HepG2 (cell line): Measurements from ENCODE around the gene EXOC3. TPM values are rescaled to one million over a fixed set of nuclear protein-coding genes. Genes with fewer than 3 reads are reported as not detected.

Source experiments
- ATAC-seq: fragments of 200-7000 bp; cut with Tn5 transposase; 3 replicates; pipeline ENCODE4 v1.9.1; 2020; ENCODE audit warnings: mild to moderate bottlenecking, moderate library complexity
- BruUV-seq: library from RNA; stranded (reverse); fragments of 400-500 nt; replicated peaks from 2 replicates; lab custom pipeline; 2021; lab: Mats Ljungman, UMichigan
- CTCF ChIA-PET: fragments of 300-600 bp; formaldehyde crosslinking; extraction: SDS; loops from one replicate; lab custom pipeline; 2021; ENCODE audit warnings: low total read pairs, inconsistent platforms, low intra/inter-chr PET ratio; lab: Yijun Ruan, JAX
- POLR2A ChIA-PET: fragments of 350-600 bp; sonication (Branson Sonifier 250); formaldehyde crosslinking; loops from one replicate; lab custom pipeline; 2020; ENCODE audit warnings: antibody characterized with exemption, inconsistent platforms; lab: Yijun Ruan, JAX
- DNase-seq: peaks from one replicate; pipeline ENCODE4 v3.0.0-alpha.2; 2015; ENCODE audit warnings: low spot score
- FAIRE-seq: peaks from 3 replicates; lab custom pipeline; 2011; peaks lifted over from hg19 to GRCh38; lab: Jason Lieb, UNC
- H2AFZ ChIP-seq: one replicate; pipeline ENCODE4 v1.6.1; 2011; ENCODE audit warnings: low read length, inconsistent platforms
- H3K27ac ChIP-seq: fragments of 300-600 bp; 3 replicates; pipeline ENCODE4 v1.8.0; 2011; ENCODE audit warnings: mixed run types, mild to moderate bottlenecking, mixed read lengths, low read length, inconsistent platforms; ENCODE audit not compliant: insufficient read depth; ENCODE audit errors: extremely low read length
- H3K27me3 ChIP-seq, 2 experiments: fragments of 200-600 bp in 1 of 2; 2 replicates in 1 of 2; 3 replicates in 1 of 2; pipeline versions ENCODE4 v1.6.0 to v1.8.0; 2011; ENCODE audit warnings: low read length in 2 of 2, mild to moderate bottlenecking in 2 of 2, moderate library complexity in 2 of 2, inconsistent platforms in 1 of 2; ENCODE audit not compliant: insufficient read depth in 2 of 2, control insufficient read depth in 1 of 2
- H3K36me3 ChIP-seq, 2 experiments: fragments of 200-600 bp in 1 of 2; replicated peaks in 1 of 2; 2 replicates in 1 of 2; 3 replicates in 1 of 2; pipeline versions ENCODE4 v1.5.1 to v1.8.0; 2011; ENCODE audit warnings: low read length in 2 of 2, inconsistent platforms in 1 of 2; ENCODE audit not compliant: insufficient read depth in 2 of 2, control insufficient read depth in 1 of 2
- H3K4me1 ChIP-seq: 2 replicates; pipeline ENCODE4 v1.5.1; 2012; ENCODE audit warnings: low read length, inconsistent platforms; ENCODE audit not compliant: insufficient read depth
- H3K4me2 ChIP-seq: 2 replicates; pipeline ENCODE4 v1.6.0; 2011; ENCODE audit warnings: low read depth, low read length, inconsistent platforms
- H3K4me3 ChIP-seq, 3 experiments: fragments of 200-600 bp in 1 of 3; sonication (generic), shearing (Covaris generic) in 1 of 3; replicated peaks in 1 of 3; 2 replicates each; pipeline ENCODE4 v1.5.1; 2011 to 2016; ENCODE audit warnings: low read length in 3 of 3, inconsistent platforms in 2 of 3, low read depth in 2 of 3, mild to moderate bottlenecking in 2 of 3, control low read depth in 1 of 3, mixed read lengths in 1 of 3; ENCODE audit not compliant: insufficient read depth in 1 of 3
- H3K79me2 ChIP-seq: one replicate; pipeline ENCODE4 v1.6.1; 2011; ENCODE audit warnings: low read length, inconsistent platforms; ENCODE audit not compliant: insufficient read depth
- H3K9ac ChIP-seq: 2 replicates; pipeline ENCODE4 v1.6.0; 2011; ENCODE audit warnings: mild to moderate bottlenecking, low read depth, low read length, inconsistent platforms; ENCODE audit not compliant: insufficient read depth
- H3K9me3 ChIP-seq: 2 replicates; pipeline ENCODE4 v1.5.1; 2012; ENCODE audit warnings: mild to moderate bottlenecking, low read length
- H4K20me1 ChIP-seq: 2 replicates; pipeline ENCODE4 v1.6.0; 2011; ENCODE audit warnings: inconsistent platforms, mild to moderate bottlenecking, low read length, moderate library complexity; ENCODE audit not compliant: insufficient read depth
- ADNP ChIP-seq: sonication (generic); formaldehyde crosslinking; IDR thresholded peaks from 2 replicates; pipeline ENCODE4 v1.4.0; 2020; ENCODE audit warnings: missing genetic modification reagents
- ARNTL ChIP-seq: sonication (generic); formaldehyde crosslinking; IDR thresholded peaks from 2 replicates; pipeline ENCODE4 v1.4.0; 2020; ENCODE audit warnings: mild to moderate bottlenecking, missing genetic modification reagents
- GFI1 ChIP-seq: sonication (generic); formaldehyde crosslinking; IDR thresholded peaks from 2 replicates; pipeline ENCODE4 v1.5.0; 2020; ENCODE audit warnings: missing genetic modification reagents, mild to moderate bottlenecking, borderline replicate concordance
- PAF1 ChIP-seq: IDR thresholded peaks from 2 replicates; pipeline ENCODE4 v1.6.1; 2016; ENCODE audit warnings: missing genetic modification reagents, missing compliant biosample characterization
- PRMT3 ChIP-seq: sonication (generic); formaldehyde crosslinking; IDR thresholded peaks from 2 replicates; pipeline ENCODE4 v1.8.1; 2022; ENCODE audit warnings: low read depth, mild to moderate bottlenecking, moderate library complexity, missing genetic modification reagents, borderline replicate concordance
- SMAD3 ChIP-seq: sonication (generic); formaldehyde crosslinking; IDR thresholded peaks from 2 replicates; pipeline ENCODE4 v1.4.0; 2020; ENCODE audit warnings: missing genetic modification reagents
- ZNF432 ChIP-seq: sonication (generic); formaldehyde crosslinking; IDR thresholded peaks from 2 replicates; pipeline ENCODE4 v1.5.0; 2020; ENCODE audit warnings: missing genetic modification reagents, mild to moderate bottlenecking, borderline replicate concordance
- WGBS: methylation state at CpG from one replicate; pipeline ENCODE4 v1.1.6; 2017; ENCODE audit warnings: low lambda C conversion rate; 5-methylcytosine and 5-hydroxymethylcytosine counted together
- in situ Hi-C: cut with HindIII; loops from 2 replicates; pipeline ENCODE4 v1.10.0; 2017; ENCODE audit warnings: low pct_unique_long_range_greater_than_20kb; ENCODE audit not compliant: extremely low pct_ligation_motif_present
- intact Hi-C: fragments of 100-400 bp; cut with micrococcal nuclease; formaldehyde crosslinking; loops from one replicate; pipeline ENCODE4 v1.10.0; 2022; ENCODE audit not compliant: unreplicated experiment
- polyA plus RNA-seq, 8 experiments: library from polyadenylated mRNA; depleted of rRNA in 3 of 8; stranded (reverse) in 7 of 8; unstranded in 1 of 8; fragments of >200 nt; fragmentation: Illumina TruSeq in 4 of 8; extraction: Trizol in 4 of 8; gene quantifications; 2 replicates each; pipeline versions ENCODE4 v1.2.1 to v1.2.3, GENCODE V29; 2011 to 2016; ENCODE audit warnings: low read depth in 4 of 8, missing spikeins in 1 of 8, mixed read lengths in 1 of 8; ENCODE audit not compliant: insufficient read depth in 1 of 8
- total RNA-seq, 5 experiments: library from RNA; depleted of rRNA; stranded (reverse); fragments of >200 nt; fragmentation: Illumina TruSeq; extraction: Trizol; gene quantifications; 2 replicates each; pipeline ENCODE4 v1.2.3, GENCODE V29; 2016; ENCODE audit warnings: low read depth in 1 of 5
- TF ChIP-seq, protein P1 (sequence below): sonication (generic); formaldehyde crosslinking; IDR thresholded peaks from 2 replicates; pipeline ENCODE4 v1.5.1; 2020; ENCODE audit warnings: mild to moderate bottlenecking, moderate library complexity, missing genetic modification reagents
- TF ChIP-seq, protein P2 (sequence below): sonication (generic); formaldehyde crosslinking; IDR thresholded peaks from 2 replicates; pipeline ENCODE4 v1.5.0; 2020; ENCODE audit warnings: missing genetic modification reagents

The EXOC3 gene
- total and polyA plus RNA-seq, 2 of the 13 experiments (the other 11 are each of a cell fraction or from before 2014, with no cell fraction given): 9.2 to 20.5 TPM

DNA sequence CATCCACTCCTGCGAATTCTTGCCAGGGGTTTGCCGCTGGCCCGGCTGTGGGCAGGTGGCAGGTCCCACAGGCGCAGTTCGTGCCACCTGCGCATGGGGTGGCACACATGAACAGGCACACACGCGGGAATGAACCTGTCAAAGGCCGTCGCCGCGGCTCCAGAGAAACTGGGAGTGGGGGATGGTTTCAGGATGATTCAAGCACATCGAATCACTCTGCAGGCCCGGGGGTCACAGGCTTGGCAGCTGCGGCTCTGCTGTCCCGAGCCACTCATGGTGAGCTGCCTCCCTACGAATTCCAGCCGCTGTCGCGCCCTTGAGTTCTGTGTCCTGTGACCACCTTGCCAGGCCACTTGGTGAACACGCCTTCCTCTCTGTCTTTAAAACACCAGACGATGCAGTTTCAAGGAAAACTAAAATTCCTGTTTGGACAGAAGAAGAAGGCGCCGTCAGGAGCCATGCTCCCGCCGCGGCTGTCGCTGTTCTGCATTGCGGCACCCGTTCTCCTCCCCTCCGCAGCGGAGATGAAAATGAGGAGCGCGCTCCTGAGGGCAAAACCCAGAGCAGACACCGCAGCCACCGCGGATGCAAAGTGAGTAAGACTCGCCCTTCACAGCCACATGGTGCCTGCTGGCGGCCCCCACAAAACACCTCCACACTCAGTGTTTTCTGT, 15.4 kb upstream of the EXOC3 start:
- H4K20me1 ChIP-seq: no peaks in the 10 kb centered on the region
- BruUV-seq: no TSS peak
- FAIRE-seq (no peak), ATAC-seq (no peak)
- no peak overlapping the region for H3K4me2 ChIP-seq
- no peaks in the 10 kb centered on the region for H3K27me3 ChIP-seq
- in situ Hi-C loops: no loop called here
- no peak overlapping the region for H3K27ac ChIP-seq
- no peaks in the 10 kb centered on the region for H3K36me3 ChIP-seq
- H3K4me3 ChIP-seq: no peak overlapping the region
- H2AFZ ChIP-seq: no peak overlapping the region
- no peaks in the 10 kb centered on the region for H3K79me2 ChIP-seq
- H3K9me3 ChIP-seq: no peaks in the 10 kb centered on the region
- TF ChIP-seq GFI1 (CRISPR knock-in tag): no peak
- TF ChIP-seq, all 625 proteins: peak for 0
- 88% methylated on average over 34 of the region's 39 CpGs for WGBS
- ChIA-PET POLR2A (no interaction called here), CTCF (no interaction called here)
- intact Hi-C loops: no loop called here
- no peak for DNase-seq
- no peak overlapping the region for H3K9ac ChIP-seq
- peaks cover 10% of the 10 kb centered on the region for H3K4me1 ChIP-seq

DNA sequence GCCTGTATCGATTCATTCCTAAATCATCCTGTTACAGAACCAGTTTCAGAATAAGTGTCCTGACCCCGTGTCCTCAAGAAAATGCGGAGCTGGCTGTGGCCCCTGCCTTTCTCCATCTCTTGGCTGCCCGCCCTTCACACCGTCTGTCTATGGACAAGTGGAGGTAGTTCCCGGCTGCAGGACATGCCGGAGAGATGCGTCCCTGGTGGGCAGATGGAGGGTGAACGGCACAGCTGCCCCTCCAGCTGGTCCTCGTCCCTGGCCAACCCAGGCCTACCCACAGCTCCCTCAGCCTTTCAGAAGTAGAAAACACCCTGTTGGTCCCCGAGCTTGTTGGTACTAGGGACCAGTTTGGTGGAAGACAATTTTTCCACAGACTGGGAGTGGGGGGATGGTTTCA, 14.8 kb upstream of the EXOC3 start:
- no peak for DNase-seq
- 74% methylated on average over 11 of the region's 11 CpGs for WGBS
- POLR2A ChIA-PET: no interaction called here
- TF ChIP-seq, protein P1, sequence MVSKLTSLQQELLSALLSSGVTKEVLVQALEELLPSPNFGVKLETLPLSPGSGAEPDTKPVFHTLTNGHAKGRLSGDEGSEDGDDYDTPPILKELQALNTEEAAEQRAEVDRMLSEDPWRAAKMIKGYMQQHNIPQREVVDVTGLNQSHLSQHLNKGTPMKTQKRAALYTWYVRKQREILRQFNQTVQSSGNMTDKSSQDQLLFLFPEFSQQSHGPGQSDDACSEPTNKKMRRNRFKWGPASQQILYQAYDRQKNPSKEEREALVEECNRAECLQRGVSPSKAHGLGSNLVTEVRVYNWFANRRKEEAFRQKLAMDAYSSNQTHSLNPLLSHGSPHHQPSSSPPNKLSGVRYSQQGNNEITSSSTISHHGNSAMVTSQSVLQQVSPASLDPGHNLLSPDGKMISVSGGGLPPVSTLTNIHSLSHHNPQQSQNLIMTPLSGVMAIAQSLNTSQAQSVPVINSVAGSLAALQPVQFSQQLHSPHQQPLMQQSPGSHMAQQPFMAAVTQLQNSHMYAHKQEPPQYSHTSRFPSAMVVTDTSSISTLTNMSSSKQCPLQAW (CRISPR knock-in tag): no peak
- TF ChIP-seq PAF1 (CRISPR knock-in tag) (no peak), ADNP (no peak), SMAD3 (CRISPR knock-in tag) (no peak), ARNTL (CRISPR knock-in tag) (no peak), PRMT3 (CRISPR knock-in tag) (no peak), ZNF432 (no peak)
- TF ChIP-seq, protein P2, sequence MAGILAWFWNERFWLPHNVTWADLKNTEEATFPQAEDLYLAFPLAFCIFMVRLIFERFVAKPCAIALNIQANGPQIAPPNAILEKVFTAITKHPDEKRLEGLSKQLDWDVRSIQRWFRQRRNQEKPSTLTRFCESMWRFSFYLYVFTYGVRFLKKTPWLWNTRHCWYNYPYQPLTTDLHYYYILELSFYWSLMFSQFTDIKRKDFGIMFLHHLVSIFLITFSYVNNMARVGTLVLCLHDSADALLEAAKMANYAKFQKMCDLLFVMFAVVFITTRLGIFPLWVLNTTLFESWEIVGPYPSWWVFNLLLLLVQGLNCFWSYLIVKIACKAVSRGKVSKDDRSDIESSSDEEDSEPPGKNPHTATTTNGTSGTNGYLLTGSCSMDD: no peak
- TF ChIP-seq, all 625 proteins: peak for 0
- BruUV-seq: no TSS peak
- Histone ChIP-seq H3K4me3 (no peak overlapping the region), H3K27ac (no peak overlapping the region), H3K36me3 (no peaks in the 10 kb centered on the region), H4K20me1 (no peaks in the 10 kb centered on the region), H3K4me2 (no peak overlapping the region), H3K9ac (no peak overlapping the region), H3K9me3 (no peaks in the 10 kb centered on the region), H3K79me2 (no peaks in the 10 kb centered on the region), H2AFZ (no peak overlapping the region), H3K4me1 (peaks cover 10% of the 10 kb centered on the region), H3K27me3 (no peaks in the 10 kb centered on the region)
- in situ Hi-C loops (no loop called here), intact Hi-C loops (no loop called here)
- ATAC-seq (no peak), FAIRE-seq (no peak)
- CTCF ChIA-PET: no interaction called here
